SH-SY5Y (cell line): ENCODE results near the gene CKS1B.

ENCODE experiments used
- GATA2 ChIP-seq: IDR thresholded peaks from 2 replicates; pipeline ENCODE4 v1.6.1; 2011; ENCODE audit warnings: mild to moderate bottlenecking, low read depth, low read length
- GATA3 ChIP-seq: IDR thresholded peaks from 2 replicates; pipeline ENCODE4 v1.6.1; 2011; ENCODE audit warnings: low read depth, mild to moderate bottlenecking, low read length, moderate library complexity

GRCh38 chr1:154931940-154932487, 42.5 kb upstream of the CKS1B start:
- TF ChIP-seq GATA2 (no peak), GATA3 (no peak)
